Mesenchymal stem cell (in vitro differentiated cells and primary cell): ENCODE results near the gene RDH13.

Source experiments
- DNase-seq: peaks from one replicate; pipeline ENCODE4 v3.0.0-alpha.2; 2013
- H2AFZ ChIP-seq: one replicate; pipeline ENCODE4 v1.6.1; 2013; ENCODE audit warnings: low read depth, mild to moderate bottlenecking, control low read depth, inconsistent platforms, low read length, moderate library complexity
- H2AK5ac ChIP-seq: 2 replicates; pipeline ENCODE4 v1.6.1; 2013; ENCODE audit warnings: low read length, moderate library complexity, mild to moderate bottlenecking, inconsistent platforms; ENCODE audit not compliant: severe bottlenecking
- H2BK120ac ChIP-seq: one replicate; pipeline ENCODE4 v1.6.1; 2013; ENCODE audit warnings: low read depth, mild to moderate bottlenecking, inconsistent platforms, low read length, moderate library complexity
- H2BK12ac ChIP-seq, 2 experiments: one replicate each; pipeline ENCODE4 v1.6.1; 2013; ENCODE audit warnings: inconsistent platforms in 2 of 2, low read length in 2 of 2, mild to moderate bottlenecking in 2 of 2, moderate library complexity in 2 of 2, control low read depth in 1 of 2
- H2BK15ac ChIP-seq: one replicate; pipeline ENCODE4 v1.6.1; 2013; ENCODE audit warnings: mild to moderate bottlenecking, low read depth, inconsistent platforms; ENCODE audit not compliant: poor library complexity, severe bottlenecking
- H2BK5ac ChIP-seq: 2 replicates; pipeline ENCODE4 v1.6.1; 2013; ENCODE audit warnings: low read depth, mild to moderate bottlenecking, low read length, control low read depth, inconsistent platforms; ENCODE audit not compliant: poor library complexity, severe bottlenecking
- H3K14ac ChIP-seq, 2 experiments: one replicate each; pipeline ENCODE4 v1.6.1; 2013; ENCODE audit warnings: inconsistent platforms in 2 of 2, low read length in 2 of 2, control low read depth in 1 of 2, mild to moderate bottlenecking in 1 of 2, moderate library complexity in 1 of 2
- H3K18ac ChIP-seq, 2 experiments: one replicate each; pipeline ENCODE4 v1.6.1; 2013; ENCODE audit warnings: inconsistent platforms in 2 of 2, low read length in 2 of 2, control low read depth in 1 of 2, low read depth in 1 of 2, mild to moderate bottlenecking in 1 of 2
- H3K23ac ChIP-seq, 2 experiments: one replicate each; pipeline ENCODE4 v1.6.1; 2013; ENCODE audit warnings: inconsistent platforms in 2 of 2, low read length in 2 of 2, mild to moderate bottlenecking in 2 of 2, moderate library complexity in 2 of 2, control low read depth in 1 of 2
- H3K27ac ChIP-seq: 2 replicates; pipeline ENCODE4 v1.5.1; 2013; ENCODE audit warnings: mild to moderate bottlenecking, moderate library complexity, low read length, control low read depth, inconsistent platforms; ENCODE audit not compliant: poor library complexity, severe bottlenecking
- H3K27me3 ChIP-seq, 2 experiments: 2 replicates each; pipeline versions ENCODE4 v1.6.1 to v1.7.0; 2013; ENCODE audit warnings: low read length in 2 of 2, mild to moderate bottlenecking in 2 of 2, moderate library complexity in 2 of 2, control low read depth in 1 of 2, inconsistent platforms in 1 of 2; ENCODE audit not compliant: control insufficient read depth in 1 of 2, insufficient read depth in 1 of 2
- H3K36me3 ChIP-seq, 2 experiments: 2 replicates each; pipeline versions ENCODE4 v1.6.1 to v1.7.0; 2013; ENCODE audit warnings: low read length in 2 of 2, control low read depth in 1 of 2, inconsistent platforms in 1 of 2, low read depth in 1 of 2, mild to moderate bottlenecking in 1 of 2; ENCODE audit not compliant: insufficient read depth in 2 of 2, control insufficient read depth in 1 of 2
- H3K4ac ChIP-seq, 2 experiments: one replicate each; pipeline ENCODE4 v1.6.1; 2013; ENCODE audit warnings: inconsistent platforms in 2 of 2, low read length in 2 of 2, mild to moderate bottlenecking in 2 of 2, moderate library complexity in 2 of 2, control low read depth in 1 of 2, low read depth in 1 of 2
- H3K4me1 ChIP-seq: 2 replicates; pipeline ENCODE4 v1.6.1; 2013; ENCODE audit warnings: low read depth, low read length, control low read depth; ENCODE audit not compliant: control insufficient read depth, insufficient read depth
- H3K4me2 ChIP-seq: 2 replicates; pipeline ENCODE4 v1.6.1; 2013; ENCODE audit warnings: low read length, mild to moderate bottlenecking, inconsistent platforms; ENCODE audit not compliant: poor library complexity, severe bottlenecking
- H3K4me3 ChIP-seq, 2 experiments: 2 replicates each; pipeline versions ENCODE4 v1.5.1 to v1.7.0; 2013; ENCODE audit warnings: low read length in 2 of 2, mild to moderate bottlenecking in 2 of 2, control low read depth in 1 of 2, low read depth in 1 of 2; ENCODE audit not compliant: insufficient read depth in 1 of 2
- H3K79me1 ChIP-seq: replicated peaks from 2 replicates; pipeline ENCODE4 v1.6.1; 2013; ENCODE audit warnings: mild to moderate bottlenecking, control low read depth, low read length, inconsistent platforms; ENCODE audit not compliant: poor library complexity, severe bottlenecking
- H3K9ac ChIP-seq: 2 replicates; pipeline ENCODE4 v1.7.0; 2013; ENCODE audit warnings: mild to moderate bottlenecking, low read length, moderate library complexity
- H3K9me3 ChIP-seq: 2 replicates; pipeline ENCODE4 v1.7.0; 2013; ENCODE audit warnings: mild to moderate bottlenecking, low read length; ENCODE audit not compliant: control insufficient read depth
- H4K8ac ChIP-seq: one replicate; pipeline ENCODE4 v1.6.1; 2013; ENCODE audit warnings: inconsistent platforms, mild to moderate bottlenecking, low read length, moderate library complexity
- H4K91ac ChIP-seq: one replicate; pipeline ENCODE4 v1.6.1; 2013; ENCODE audit warnings: mild to moderate bottlenecking, low read length, inconsistent platforms
- WGBS: methylation state at CpG from one replicate; pipeline ENCODE4 v1.1.7; 2013; ENCODE audit warnings: mixed read lengths; 5-methylcytosine and 5-hydroxymethylcytosine counted together

The RDH13 gene

DNA sequence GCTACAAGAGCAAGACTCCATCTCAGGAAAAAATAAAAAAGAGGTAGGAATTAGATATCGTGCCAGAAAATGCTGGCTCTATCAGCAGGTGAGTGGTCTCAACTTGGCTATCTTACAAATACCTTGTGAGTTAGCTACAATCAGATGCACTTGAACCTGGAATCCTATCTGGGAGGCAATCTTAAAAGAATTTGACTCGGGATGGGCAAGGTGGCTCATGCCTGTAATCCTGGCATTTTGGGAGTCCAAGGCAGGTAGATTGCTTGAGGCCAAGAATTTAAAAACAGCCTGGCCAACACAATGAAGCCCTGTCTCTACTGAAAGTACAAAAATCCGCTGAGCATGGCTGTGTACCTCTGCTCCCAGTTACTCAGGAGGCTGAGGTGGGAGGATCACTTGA, 67.4 kb downstream of the RDH13 start:
- H3K27me3 ChIP-seq = no peaks in the 10 kb centered on the region
- no peak overlapping the region for H3K27ac ChIP-seq
- no peak overlapping the region for H3K4me3 ChIP-seq
- no peak overlapping the region for H4K8ac ChIP-seq
- 77% methylated on average over 3 of the region's 3 CpGs for WGBS
- H3K79me1 ChIP-seq = no peaks in the 10 kb centered on the region
- DNase-seq = no peak
- no peak overlapping the region for H2BK15ac ChIP-seq
- no peaks in the 10 kb centered on the region for H3K36me3 ChIP-seq
- H3K18ac ChIP-seq = no peak overlapping the region
- H2AK5ac ChIP-seq = no peak overlapping the region
- H3K14ac ChIP-seq = no peak overlapping the region
- peaks cover 5% of the 10 kb centered on the region for H3K9me3 ChIP-seq
- no peak overlapping the region for H2BK120ac ChIP-seq
- H3K23ac ChIP-seq = no peak overlapping the region
- no peak overlapping the region for H3K9ac ChIP-seq
- no peak overlapping the region for H4K91ac ChIP-seq
- no peak overlapping the region for H2BK12ac ChIP-seq
- H3K4ac ChIP-seq = no peak overlapping the region
- H3K4me1 ChIP-seq = no peaks in the 10 kb centered on the region
- no peak overlapping the region for H2AFZ ChIP-seq
- no peak overlapping the region for H2BK5ac ChIP-seq
- H3K4me2 ChIP-seq = no peak overlapping the region
